ENCODE measurements around the gene MAMDC2. TPM values are rescaled to one million over a fixed set of nuclear protein-coding genes. Genes with fewer than 3 reads are reported as not detected.
A peak's percentile ranks its signal among the peaks of the same experiment; 100 is the strongest.

Gene MAMDC2
- total RNA-seq, 1 experiment from 2014 or later = 0.26 TPM

DNA sequence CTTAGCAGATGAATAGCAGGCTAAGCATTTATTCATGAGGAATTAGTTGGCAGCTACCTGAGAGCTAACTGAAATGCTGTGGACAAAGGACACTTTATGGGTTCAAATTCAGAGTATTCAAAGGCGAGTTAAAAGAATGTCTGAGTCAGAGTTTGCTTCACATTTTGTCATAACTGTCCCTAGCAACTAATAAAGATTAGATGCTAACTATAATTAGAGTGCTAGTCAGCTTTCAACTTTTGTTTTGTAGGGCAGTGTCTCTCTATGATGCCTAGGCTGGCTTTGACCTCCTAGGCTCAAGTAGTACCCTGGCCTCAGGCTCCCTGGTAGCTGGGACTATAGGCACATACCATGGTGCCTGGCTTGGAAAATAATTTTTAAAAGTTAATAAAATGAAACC lies 219.8 kb downstream of the MAMDC2 start:
- BruUV-seq (replicated peaks) = no TSS peak
- peak overlapping the region; percentile 67 for H3K27ac Mint-ChIP-seq (ENCODE audit: unreplicated experiment)
- intact Hi-C loops (cut with micrococcal nuclease; ENCODE audit: unreplicated experiment) = no loop called here
- no peaks in the 10 kb centered on the region for H3K9me3 Mint-ChIP-seq (ENCODE audit: low read depth, unreplicated experiment)
- CTCF ChIA-PET = no interaction called here
- no peaks in the 10 kb centered on the region for H3K27me3 Mint-ChIP-seq (ENCODE audit: unreplicated experiment)
- H3K4me3 Mint-ChIP-seq (ENCODE audit: low read depth, unreplicated experiment) = no peak overlapping the region
- TF ChIP-seq CTCF (IDR thresholded peaks at IDR 0.05; ENCODE audit: unreplicated experiment) = no peak
- DNase-seq = no peak
- H3K36me3 Mint-ChIP-seq (ENCODE audit: insufficient read depth, unreplicated experiment) = peaks cover 51% of the 10 kb centered on the region
- H3K4me1 Mint-ChIP-seq (ENCODE audit: low read depth, unreplicated experiment) = peaks cover 25% of the 10 kb centered on the region

Other genes starting within 250 kb of the MAMDC2 start
- 3.4 and 4.3 TPM in 2 replicates for gene CFAP95, start 223.0 kb upstream of the MAMDC2 start, total RNA-seq (2022)
- gene SMC5, start 215.1 kb downstream of the MAMDC2 start, total RNA-seq (2022) = 26.4 and 28.6 TPM in 2 replicates

All from Calu3 (cell line).